HG03175 (cell line): ENCODE measurements around the gene CABP2.
"Not testable (repeated sequence)": the region's sequence is repeated elsewhere in the genome, so short reads cannot be mapped to it uniquely, and the experiment has no call there.

ENCODE experiments used
- ATAC-seq: cut with Tn5 transposase; IDR thresholded peaks from one replicate; pipeline ENCODE4 v1.9.1; 2021; ENCODE audit warnings: mild to moderate bottlenecking, moderate library complexity; ENCODE audit not compliant: unreplicated experiment

Gene CABP2

DNA sequence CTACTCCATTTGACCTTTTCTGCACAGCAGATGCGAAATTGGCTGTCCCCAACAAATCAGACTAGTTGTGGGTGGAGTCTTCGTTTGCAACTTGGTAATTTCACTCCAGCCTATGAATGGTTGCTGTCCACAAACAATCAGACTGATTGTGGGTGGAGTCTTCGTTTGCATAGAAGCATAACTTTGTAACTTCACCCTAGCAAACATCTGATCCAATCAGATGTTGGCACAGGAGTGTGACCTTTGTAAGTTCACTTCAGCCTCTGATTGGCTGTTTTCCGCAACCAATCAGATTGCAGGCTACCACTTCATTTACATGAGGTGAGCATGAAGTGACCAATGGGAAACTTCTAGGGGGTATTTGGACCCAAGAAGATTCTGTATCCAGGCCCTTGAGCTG, 16.3 kb upstream of the CABP2 start:
- ATAC-seq, result no peak

- no peak for ATAC-seq
Observed at GRCh38 chr11:67538823-67539505, 15.7 kb upstream of the CABP2 start.

DNA sequence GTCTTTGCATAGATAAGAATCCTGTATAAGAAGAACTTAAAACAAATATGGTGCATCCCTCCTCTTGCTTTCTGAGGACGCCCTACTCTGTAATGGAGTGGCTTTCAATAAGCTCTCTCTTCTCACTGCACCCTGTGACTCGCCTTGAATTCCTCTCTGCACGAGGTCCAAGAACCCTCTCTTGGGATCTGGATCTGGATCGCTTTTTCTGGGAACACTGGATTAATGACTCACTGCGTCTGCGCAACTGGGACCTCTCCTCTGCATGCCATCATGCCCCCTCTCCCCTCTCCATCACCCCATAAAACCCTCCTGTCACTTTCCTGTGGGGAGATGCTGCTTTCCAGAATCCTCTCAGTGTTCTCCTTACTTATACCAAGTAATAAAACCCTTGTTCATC, 15.1 kb upstream of the CABP2 start:
- no peak for ATAC-seq

- ATAC-seq, result no peak
Observed at GRCh38 chr11:67535561-67535960, 12.3 kb upstream of the CABP2 start.

DNA sequence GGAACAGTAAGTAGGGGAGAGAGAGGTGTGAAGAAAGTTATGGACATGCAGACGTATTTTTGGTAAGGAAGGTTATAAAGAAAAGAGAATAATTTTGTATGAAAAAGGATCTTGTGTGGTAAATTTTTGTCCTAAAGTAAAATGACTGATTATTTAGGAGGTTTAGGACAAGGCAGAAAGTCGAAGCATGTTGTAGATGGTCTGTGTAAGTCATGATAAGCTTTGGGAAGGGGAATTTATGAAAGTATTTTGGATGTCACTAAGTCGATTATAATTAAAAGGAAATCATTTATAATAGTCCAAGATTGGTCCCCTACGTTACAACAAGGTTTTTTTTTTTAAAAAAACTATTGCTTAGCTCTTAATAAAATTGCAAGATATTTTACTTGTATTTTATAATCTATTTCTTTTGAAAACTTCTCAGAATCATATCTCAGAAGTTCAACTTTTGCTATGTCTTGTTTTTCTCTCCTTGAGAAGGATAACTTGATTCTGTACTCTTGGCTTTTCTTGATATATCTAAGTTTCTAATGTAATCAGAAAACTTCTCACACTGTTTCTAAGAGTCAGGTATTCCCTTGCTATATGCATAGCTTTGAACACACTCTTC, 10.9 kb upstream of the CABP2 start:
- no peak for ATAC-seq

DNA sequence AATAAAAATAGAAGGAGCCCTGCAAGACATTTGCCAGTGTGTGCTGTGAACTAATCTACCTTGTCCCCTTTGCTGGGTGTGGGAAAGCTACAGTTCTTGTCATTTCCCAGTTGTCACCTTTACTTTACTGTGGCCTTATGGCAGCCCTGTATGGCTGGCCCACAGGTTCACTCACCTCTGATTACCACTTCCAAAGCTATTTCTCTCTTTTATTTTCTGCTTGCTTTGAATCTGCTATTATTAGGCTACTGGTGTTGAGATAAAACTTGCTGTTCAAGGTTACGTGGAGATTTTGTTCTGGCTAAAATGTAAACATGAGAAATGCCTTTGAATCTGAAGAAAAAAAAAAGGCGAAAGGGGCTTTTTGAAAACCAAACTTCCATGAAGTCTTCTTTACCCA, 9.6 kb upstream of the CABP2 start:
- no peak for ATAC-seq

- ATAC-seq, result no peak
Observed at GRCh38 chr11:67530282-67530592, 7.0 kb upstream of the CABP2 start.

DNA sequence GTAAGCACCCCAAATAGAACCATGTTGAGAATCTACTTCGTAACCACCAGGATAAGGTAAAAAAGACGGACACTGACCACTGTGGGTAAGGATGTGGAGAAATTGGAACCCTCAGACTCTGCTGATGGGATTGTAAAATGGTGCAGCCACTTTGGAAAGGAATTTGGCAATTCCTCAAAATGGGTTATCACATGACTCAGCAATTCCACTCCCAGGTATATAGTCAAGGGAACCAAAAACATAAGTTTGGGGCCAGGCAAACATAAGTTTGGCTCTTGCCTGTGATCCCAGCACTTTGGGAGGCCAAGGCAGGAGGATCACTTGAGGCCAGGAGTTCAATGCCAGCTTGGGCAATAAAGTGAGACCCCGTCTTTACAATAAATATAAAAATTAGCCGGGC, 5.1 kb upstream of the CABP2 start:
- ATAC-seq, result no peak

- no peak for ATAC-seq
Observed at GRCh38 chr11:67525275-67525976, 2.2 kb upstream of the CABP2 start.

DNA sequence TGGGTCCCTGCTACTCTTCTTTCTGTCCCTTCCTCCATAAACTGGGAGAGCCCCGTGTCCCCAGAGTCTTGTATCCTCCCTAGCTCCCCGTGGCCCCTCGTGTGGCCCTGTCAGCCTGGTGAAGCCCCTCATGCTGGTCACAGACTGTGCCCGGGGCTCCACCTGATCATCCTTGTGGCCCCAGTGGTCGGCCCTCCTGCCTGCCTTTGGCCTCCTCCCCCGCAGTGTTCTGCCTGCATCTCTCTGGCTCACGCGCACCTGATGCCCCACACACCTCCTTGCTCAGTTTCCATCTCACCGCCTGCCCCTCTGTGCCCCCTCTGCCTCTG, 1.2 kb upstream of the CABP2 start:
- ATAC-seq, result no peak

- no peak for ATAC-seq
Observed at GRCh38 chr11:67523556-67524479, 572 bp upstream of the CABP2 start.

GRCh38 chr11:67522338-67522737, 908 bp downstream of the CABP2 start:
- ATAC-seq, result no peak

- ATAC-seq, result no peak
Observed at GRCh38 chr11:67521924-67522323, 1.3 kb downstream of the CABP2 start.

DNA sequence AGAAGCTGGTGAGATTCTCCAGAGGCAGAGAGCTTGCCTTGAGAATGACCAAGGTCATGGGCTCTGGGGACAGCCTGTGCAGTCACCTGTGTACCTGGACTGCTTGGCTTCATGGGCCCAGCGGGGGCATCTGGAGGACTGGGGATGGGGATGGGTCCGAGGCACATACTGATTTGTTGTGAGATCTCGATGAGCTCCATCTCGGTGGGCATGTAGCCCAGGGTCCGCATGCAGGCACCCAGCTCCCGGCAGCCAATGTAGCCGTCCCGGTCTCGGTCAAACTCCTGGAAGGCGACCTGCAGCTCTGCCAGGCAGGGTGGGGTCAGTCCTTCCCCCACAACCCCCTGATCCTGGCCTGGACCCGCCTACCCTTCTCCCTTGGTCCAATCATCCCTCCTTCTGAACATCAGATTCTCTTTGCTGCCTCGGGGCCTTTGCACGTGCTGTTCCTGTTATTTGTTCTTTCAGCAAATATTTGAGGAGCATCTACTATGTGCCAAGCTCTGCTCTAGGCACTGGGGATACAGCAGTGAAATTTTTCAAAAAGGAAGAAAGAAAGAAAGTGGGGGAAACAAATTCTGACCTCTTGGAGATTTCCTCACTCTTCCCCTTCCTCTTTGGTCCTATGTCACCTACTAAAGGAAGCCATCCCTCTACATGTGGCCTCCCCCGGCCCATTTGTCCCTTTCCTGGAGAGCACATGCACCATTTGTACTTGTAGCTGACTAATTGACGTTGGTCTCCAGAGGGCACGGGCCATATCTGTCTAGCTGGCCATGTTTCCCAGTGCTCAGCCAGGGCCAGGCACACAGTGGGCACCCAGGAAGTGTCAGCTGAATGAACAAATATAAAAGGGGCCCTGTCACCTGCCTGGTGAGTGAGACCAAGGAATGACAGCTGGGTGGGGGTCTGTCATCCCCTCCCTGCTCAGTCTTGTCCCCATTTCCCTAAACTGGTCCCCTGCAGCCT, 2.1 kb downstream of the CABP2 start:
- no peak for ATAC-seq

- no peak for ATAC-seq
Observed at GRCh38 chr11:67519726-67520125, 3.5 kb downstream of the CABP2 start.

GRCh38 chr11:67517784-67518552, 5.3 kb downstream of the CABP2 start:
- no peak for ATAC-seq

GRCh38 chr11:67516806-67517205, 6.4 kb downstream of the CABP2 start:
- ATAC-seq, result no peak

- ATAC-seq, result no peak
Observed at GRCh38 chr11:67514116-67514515, 9.1 kb downstream of the CABP2 start.

DNA sequence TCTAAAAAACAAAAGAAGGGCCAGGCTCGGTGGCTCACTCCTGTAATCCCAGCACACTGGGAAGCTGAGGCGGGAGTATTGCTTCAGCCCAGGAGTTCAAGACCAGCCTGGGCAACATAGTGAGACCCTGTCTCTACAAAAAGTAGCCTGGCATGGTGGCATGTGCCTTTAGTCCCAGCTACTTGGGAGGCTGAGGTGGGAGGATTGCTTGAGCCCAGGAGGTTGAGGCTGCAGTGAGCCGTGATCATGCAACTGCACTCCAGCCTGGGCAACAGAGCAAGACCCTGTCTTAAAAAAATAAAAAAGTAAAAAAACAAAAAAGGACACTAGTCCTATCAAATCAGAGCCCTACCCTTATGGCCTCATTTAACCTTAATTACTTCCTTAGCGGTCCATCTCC, 11.7 kb downstream of the CABP2 start:
- ATAC-seq, result not testable (repeated sequence)

GRCh38 chr11:67510023-67510345, 13.3 kb downstream of the CABP2 start:
- ATAC-seq, result no peak
